Activated T-cell treated with anti-CD3 and anti-CD28 coated beads, Interleukin-2, amount 50 U/mL, for 1 hour (primary cell): Measurements from ENCODE around the gene RABGEF1.
"Not testable (repeated sequence)": the region's sequence is repeated elsewhere in the genome, so short reads cannot be mapped to it uniquely, and the experiment has no call there.

Source experiments
- DNase-seq: peaks from one replicate; pipeline ENCODE4 v3.0.0-alpha.2; 2020

RABGEF1 gene

GRCh38 chr7:66736892-66737291 lies 3.6 kb upstream of the RABGEF1 start:
- no peak for DNase-seq

- DNase-seq = no peak
Observed at GRCh38 chr7:66737667-66738066, 2.9 kb upstream of the RABGEF1 start.

GRCh38 chr7:66739477-66739876 lies 1.1 kb upstream of the RABGEF1 start:
- DNase-seq = no peak

DNA sequence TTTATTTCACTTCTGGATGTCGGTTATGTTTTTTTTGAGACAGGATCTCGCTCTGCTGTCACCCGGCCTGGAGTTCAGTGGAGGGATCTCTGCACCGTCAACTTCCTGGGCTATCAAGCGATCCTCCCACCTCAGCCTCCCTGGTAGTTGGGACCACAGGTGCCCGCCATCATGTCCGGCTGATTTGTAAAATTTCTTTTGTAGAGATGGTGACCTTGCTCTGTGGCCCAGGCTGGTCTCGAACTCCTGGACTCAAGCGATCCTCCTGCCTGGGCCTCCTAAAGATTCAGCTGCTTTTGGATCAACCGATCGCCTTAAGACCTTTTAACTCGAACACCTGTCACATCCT lies 606 bp upstream of the RABGEF1 start:
- no peak for DNase-seq

- DNase-seq = peak; percentile 58
Observed at GRCh38 chr7:66740980-66741709, 612 bp downstream of the RABGEF1 start.

DNA sequence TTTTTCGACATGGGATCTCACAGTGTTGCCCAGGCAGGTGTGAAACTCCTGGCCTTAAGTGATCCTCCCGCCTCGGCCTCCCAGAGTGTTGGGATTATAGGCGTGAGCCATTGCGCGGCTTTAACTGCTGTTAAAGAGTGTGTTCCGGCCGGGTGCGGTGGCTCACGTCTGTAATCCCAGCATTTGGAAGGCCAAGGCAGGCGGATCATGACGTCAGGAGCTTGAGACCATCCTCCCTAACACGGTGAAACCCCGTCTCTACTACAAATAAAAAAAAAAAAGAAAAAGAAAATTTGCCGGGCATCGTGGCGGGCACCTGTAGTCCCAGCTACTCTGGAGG lies 1.1 kb downstream of the RABGEF1 start:
- no peak for DNase-seq

DNA sequence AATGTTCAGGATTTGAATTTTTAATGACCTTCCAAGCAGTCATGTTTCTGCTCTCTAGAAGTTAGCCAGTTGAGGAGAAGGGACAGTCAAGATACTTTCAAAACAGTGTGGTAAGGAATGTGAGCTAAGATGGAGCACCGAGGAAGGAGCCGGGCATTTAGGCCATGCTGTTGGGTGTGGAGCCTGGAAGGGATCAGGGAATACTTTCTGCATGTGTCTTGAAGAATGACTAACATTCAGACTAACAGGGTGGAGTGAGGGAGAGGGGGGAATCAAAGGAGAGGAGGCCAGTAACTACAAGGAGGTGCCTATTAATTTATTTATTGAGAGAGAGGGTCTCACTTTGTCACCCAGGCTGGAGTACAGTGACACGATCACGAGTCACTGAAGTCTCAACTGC lies 1.8 kb downstream of the RABGEF1 start:
- DNase-seq = not testable (repeated sequence)

DNA sequence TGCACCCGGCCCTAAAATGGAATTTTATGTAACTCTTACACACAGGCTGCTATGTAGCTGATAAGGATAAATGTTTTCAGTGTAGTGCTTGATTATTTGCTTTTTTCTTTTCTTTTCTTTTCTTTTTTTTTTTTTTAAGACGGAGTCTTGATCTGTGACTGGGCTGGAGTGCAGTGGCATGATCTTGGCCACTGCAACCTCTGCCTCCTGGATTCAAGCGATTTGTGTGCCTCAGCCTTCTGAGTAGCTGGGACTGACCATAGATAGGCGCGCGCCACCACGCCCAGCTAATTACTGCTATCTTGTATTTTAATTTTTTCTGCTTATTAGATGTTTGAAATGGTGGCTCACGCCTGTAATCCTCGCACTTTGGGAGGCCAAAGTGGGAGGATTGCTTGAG lies 3.4 kb downstream of the RABGEF1 start:
- no peak for DNase-seq

GRCh38 chr7:66747385-66747784 lies 6.9 kb downstream of the RABGEF1 start:
- no peak for DNase-seq

- no peak for DNase-seq
Observed at GRCh38 chr7:66747881-66748511, 7.5 kb downstream of the RABGEF1 start.

DNA sequence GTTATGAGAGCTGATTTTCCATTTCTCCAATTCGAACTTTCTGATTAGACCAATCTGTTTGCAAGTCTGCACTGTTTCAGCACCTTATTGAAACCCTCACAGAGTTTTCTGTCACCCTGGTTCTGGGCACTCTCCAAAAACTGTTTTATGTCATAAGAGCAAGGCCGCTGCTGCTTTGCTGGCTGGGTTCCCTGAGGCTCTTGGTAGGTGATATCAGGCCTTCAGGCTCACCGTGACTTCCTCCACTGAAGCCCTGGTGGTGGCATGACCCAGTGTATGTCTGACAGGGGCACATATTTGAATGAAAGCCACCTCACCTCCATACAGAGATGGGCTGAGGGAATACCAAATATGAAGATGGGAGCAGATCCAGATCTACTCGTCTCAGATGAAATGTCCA lies 8.3 kb downstream of the RABGEF1 start:
- no peak for DNase-seq

DNA sequence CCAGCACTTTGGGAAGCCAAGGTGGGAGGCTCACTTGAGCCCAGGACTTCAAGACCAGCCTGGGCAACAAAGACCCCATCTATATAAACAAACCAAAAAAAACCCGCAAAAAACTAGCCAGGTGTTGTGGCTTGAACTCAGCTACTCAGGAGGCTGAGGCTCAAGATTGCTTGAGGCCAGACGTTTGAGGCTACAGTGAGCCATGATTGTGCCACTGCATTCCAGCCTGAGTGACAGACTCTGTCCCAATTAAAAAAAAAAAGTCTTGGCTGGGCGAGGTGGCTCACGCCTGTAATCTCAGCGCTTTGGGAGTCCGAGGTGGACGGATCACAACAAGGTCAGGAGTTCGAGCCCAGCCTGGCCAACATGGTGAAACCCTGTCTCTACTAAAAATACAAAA lies 11.4 kb downstream of the RABGEF1 start:
- no peak for DNase-seq

DNA sequence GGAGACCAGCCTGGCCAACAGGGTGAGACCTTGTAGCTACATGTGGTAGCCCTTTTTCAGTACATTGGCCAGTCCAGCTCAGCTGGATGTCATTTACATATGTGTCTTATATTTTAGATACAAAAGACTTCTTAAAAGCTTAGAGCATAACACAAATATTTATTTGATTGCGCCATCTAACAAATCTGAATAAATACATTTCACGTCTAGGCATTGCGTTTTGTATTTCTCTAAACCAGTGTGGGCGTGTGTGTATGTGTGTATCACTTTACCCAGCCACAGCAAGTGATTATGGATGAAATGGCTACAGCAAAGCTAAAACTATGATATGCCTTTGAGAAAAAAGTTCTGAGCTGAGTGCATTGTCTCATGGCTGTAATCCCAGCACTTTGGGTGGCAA lies 14.0 kb downstream of the RABGEF1 start:
- DNase-seq = no peak

DNA sequence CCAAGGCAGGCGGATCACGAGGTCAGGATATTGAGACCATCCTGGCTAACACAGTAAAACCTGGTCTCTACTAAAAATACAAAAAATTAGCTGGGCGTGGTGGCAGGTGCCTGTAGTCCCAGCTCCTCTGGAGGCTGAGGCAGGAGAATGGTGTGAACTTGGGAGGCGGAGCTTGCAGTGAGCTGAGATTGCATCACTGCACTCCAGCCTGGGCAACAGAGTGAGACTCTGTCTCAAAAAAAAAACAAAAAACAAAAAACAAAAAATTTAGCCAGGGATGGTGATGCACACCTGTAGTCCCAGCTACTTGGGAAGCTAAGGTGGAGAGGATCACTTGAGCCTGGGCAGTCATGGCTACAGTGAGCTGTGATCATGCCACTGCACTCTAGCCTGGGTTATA lies 14.5 kb downstream of the RABGEF1 start:
- DNase-seq = not testable (repeated sequence)

GRCh38 chr7:66756227-66756626 lies 15.7 kb downstream of the RABGEF1 start:
- not testable (repeated sequence) for DNase-seq

GRCh38 chr7:66756889-66757288 lies 16.4 kb downstream of the RABGEF1 start:
- no peak for DNase-seq

- no peak for DNase-seq
Observed at GRCh38 chr7:66757939-66758338, 17.4 kb downstream of the RABGEF1 start.

DNA sequence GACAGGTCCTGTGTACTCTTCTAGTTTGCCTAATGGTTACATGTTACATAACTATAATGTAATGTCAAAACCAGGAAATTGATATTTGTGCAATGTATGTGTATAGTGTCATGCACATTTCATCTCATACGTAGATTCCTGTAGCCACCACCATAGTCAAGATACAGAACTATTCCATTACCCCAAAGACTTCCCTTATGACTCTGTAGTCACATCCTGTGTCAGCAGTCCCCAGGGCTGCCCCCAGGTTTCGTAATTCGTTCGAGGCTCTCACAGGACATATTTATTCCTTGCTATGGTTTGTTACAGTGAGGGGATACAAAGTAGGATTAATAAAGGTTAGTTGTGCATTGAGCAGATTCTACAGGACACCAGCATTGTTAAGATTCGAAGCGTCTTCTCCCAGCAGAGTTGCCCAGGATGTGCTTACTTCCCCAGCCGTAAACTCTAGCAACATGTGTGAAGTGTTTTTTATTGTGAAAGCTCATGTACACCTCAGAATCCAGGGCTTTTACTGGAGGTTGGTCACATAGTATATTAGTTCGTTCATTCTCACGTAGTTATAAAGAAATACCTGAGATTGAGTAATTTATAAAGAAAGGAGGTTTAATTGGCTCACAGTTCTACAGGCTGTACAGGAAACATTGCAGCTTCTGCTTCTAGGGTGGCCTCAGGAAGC lies 18.6 kb downstream of the RABGEF1 start:
- DNase-seq = no peak

GRCh38 chr7:66763183-66763582 lies 22.6 kb downstream of the RABGEF1 start:
- not testable (repeated sequence) for DNase-seq

DNA sequence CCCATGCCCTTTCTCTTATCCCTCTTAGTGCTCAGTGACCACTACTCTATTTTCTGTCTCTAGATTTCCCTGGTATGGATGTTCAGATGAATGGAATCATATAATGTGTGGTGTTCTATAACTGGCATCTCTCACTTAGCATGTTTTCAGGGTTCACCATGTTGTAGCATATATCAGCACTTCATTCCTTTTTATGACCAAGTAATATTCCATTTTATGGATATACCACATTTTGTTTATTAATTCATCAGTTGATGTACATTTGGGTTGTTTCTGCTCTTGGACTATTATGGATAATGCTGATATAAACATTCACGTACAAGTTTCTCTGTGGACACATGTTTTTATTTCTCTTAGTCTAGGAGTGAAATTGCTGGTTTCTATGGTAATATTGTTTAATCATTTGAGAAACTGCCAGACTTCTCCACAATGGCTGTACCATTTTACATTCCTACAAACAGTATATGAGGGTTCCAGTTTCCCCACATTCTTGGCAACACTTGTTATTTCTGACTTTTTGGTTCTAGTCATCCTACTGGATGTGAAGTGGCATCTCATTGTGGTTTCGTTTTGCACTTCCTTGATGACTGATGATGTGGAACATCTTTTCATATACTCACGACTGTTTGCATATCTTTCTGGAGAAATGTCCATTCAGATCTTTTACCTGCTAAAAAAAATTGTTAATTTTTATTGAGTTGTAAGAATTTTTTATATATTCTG lies 23.3 kb downstream of the RABGEF1 start:
- not testable (repeated sequence) for DNase-seq

GRCh38 chr7:66764905-66765304 lies 24.4 kb downstream of the RABGEF1 start:
- DNase-seq = not testable (repeated sequence)

GRCh38 chr7:66765322-66766025 lies 24.9 kb downstream of the RABGEF1 start:
- not testable (repeated sequence) for DNase-seq

- no peak for DNase-seq
Observed at GRCh38 chr7:66766041-66766440, 25.5 kb downstream of the RABGEF1 start.
